DND-41 (cell line): ENCODE data around the gene SFXN5.

Experiments used
- ATAC-seq: fragments of 200-7000 bp; cut with Tn5 transposase; 3 replicates; pipeline ENCODE4 v1.9.1; 2021; ENCODE audit warnings: low read depth; ENCODE audit not compliant: insufficient read depth
- DNase-seq: peaks from one replicate; pipeline ENCODE4 v3.0.0-alpha.2; 2020
- H2AFZ ChIP-seq: 2 replicates; pipeline ENCODE4 v1.6.0; 2012; ENCODE audit warnings: low read depth, low read length
- H3K27ac ChIP-seq: 2 replicates; pipeline ENCODE4 v1.5.1; 2012; ENCODE audit warnings: low read length, inconsistent platforms
- H3K27me3 ChIP-seq: fragments of 200-600 bp; sonication (generic); 2 replicates; pipeline ENCODE4 v1.6.0; 2012; ENCODE audit warnings: low read length, mild to moderate bottlenecking, inconsistent platforms; ENCODE audit not compliant: insufficient read depth, poor library complexity
- H3K36me3 ChIP-seq: 2 replicates; pipeline ENCODE4 v1.5.1; 2012; ENCODE audit warnings: low read length, inconsistent platforms; ENCODE audit not compliant: insufficient read depth
- H3K4me1 ChIP-seq: 2 replicates; pipeline ENCODE4 v1.5.1; 2012; ENCODE audit warnings: mild to moderate bottlenecking, low read length; ENCODE audit not compliant: insufficient read depth
- H3K4me2 ChIP-seq: 2 replicates; pipeline ENCODE4 v1.6.0; 2012; ENCODE audit warnings: mild to moderate bottlenecking, moderate library complexity, low read length, inconsistent platforms; ENCODE audit not compliant: insufficient read depth
- H3K4me3 ChIP-seq, 2 experiments: fragments of 200-600 bp in 1 of 2; shearing (Covaris generic) in 1 of 2; 2 replicates each; pipeline ENCODE4 v1.5.1; 2012 to 2016; ENCODE audit warnings: inconsistent platforms in 2 of 2, low read length in 2 of 2, mild to moderate bottlenecking in 2 of 2, low read depth in 1 of 2, moderate library complexity in 1 of 2
- H3K79me2 ChIP-seq: 2 replicates; pipeline ENCODE4 v1.6.0; 2012; ENCODE audit warnings: low read length, inconsistent platforms; ENCODE audit not compliant: insufficient read depth
- H3K9ac ChIP-seq: 2 replicates; pipeline ENCODE4 v1.6.0; 2012; ENCODE audit warnings: low read depth, mild to moderate bottlenecking, inconsistent platforms, low read length, moderate library complexity
- H3K9me3 ChIP-seq: 2 replicates; pipeline ENCODE4 v1.5.1; 2012; ENCODE audit warnings: low read length, moderate library complexity, mild to moderate bottlenecking, inconsistent platforms; ENCODE audit not compliant: insufficient read depth, severe bottlenecking
- H4K20me1 ChIP-seq: 2 replicates; pipeline ENCODE4 v1.6.0; 2012; ENCODE audit warnings: low read length; ENCODE audit not compliant: insufficient read depth
- EZH2 ChIP-seq: IDR thresholded peaks from 3 replicates; pipeline ENCODE4 v1.6.1; 2012; ENCODE audit warnings: borderline replicate concordance, low read depth, mild to moderate bottlenecking, moderate library complexity, low read length, inconsistent platforms; ENCODE audit not compliant: severe bottlenecking
- TF ChIP-seq, protein P1 (sequence below): IDR thresholded peaks from 2 replicates; pipeline ENCODE4 v1.5.1; 2012; ENCODE audit warnings: borderline replicate concordance, low read length, moderate library complexity, mild to moderate bottlenecking; ENCODE audit not compliant: poor library complexity, severe bottlenecking; ENCODE audit errors: extremely low read depth

The SFXN5 gene

DNA sequence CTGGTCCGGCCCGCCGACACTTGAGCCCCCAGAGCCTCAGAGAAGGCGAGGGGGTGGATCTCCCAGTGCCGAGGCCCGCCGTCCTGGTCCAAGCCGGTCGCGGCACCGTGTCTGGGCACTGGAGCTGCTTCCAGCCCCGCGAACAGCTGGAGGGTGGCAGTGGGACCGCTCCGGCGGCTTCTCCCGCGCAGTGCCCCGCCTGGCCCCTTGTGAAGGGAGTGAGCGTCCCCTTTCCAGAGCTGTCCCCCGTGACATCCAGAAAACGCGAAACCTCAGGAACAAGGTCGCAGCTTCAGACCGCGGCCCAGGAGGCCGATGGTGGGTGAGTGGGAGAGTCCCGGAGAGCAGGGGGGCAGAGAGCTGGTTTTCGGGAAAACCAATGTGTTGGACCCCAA lies 154.8 kb downstream of the SFXN5 start:
- no peak for DNase-seq

DNA sequence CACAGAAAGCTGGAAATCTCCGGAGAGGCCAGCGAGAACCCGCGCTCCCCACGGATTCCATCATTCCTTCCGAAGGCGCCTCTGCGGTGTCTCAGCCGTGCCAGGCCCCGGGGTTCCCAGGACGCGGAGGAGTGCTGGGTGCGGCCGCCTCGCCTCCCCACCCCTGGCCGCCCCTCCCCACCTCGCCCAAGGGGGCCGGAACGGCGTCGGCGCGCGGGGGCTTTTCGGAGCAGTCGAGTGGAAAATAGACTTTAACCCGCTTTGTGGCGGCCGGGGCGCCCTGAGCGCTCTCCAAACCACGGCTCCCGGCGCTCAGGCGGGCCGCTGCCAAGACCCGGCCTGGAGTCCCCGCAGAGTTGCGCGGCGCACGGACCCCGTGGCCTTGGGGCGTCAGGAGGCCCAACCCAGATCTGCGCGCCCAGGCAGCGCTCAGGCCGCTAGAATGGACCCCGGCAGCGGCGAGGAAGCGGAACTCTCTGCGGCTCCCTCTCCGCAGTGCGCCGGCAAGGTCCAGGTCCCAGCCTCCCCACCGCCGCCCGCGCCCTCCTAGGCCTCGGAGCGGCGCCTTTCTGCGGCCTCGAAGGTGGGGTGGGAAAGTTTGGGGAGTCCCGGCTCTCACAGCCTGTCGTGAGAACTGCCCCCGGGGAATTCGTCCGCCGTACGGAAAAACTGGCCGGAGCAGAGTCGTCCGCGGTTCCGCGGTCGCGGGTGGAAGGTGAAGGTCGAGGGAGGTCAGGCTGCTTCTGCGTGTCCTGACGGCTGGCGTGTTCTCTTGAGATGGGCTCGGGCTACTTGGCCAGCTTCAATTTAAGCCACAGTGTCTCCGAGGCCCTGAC lies 155.4 kb downstream of the SFXN5 start:
- H3K79me2 ChIP-seq = no peaks in the 10 kb centered on the region
- no peaks in the 10 kb centered on the region for H4K20me1 ChIP-seq
- no peak overlapping the region for H3K4me3 ChIP-seq
- no peak overlapping the region for H3K27ac ChIP-seq
- H3K36me3 ChIP-seq = no peaks in the 10 kb centered on the region
- no peak overlapping the region for H3K9ac ChIP-seq
- no peak for DNase-seq
- no peak for ATAC-seq
- no peaks in the 10 kb centered on the region for H3K9me3 ChIP-seq
- no peak overlapping the region for H3K4me2 ChIP-seq
- H3K27me3 ChIP-seq = peaks cover 9% of the 10 kb centered on the region
- no peak for TF ChIP-seq EZH2
- TF ChIP-seq, protein P1, sequence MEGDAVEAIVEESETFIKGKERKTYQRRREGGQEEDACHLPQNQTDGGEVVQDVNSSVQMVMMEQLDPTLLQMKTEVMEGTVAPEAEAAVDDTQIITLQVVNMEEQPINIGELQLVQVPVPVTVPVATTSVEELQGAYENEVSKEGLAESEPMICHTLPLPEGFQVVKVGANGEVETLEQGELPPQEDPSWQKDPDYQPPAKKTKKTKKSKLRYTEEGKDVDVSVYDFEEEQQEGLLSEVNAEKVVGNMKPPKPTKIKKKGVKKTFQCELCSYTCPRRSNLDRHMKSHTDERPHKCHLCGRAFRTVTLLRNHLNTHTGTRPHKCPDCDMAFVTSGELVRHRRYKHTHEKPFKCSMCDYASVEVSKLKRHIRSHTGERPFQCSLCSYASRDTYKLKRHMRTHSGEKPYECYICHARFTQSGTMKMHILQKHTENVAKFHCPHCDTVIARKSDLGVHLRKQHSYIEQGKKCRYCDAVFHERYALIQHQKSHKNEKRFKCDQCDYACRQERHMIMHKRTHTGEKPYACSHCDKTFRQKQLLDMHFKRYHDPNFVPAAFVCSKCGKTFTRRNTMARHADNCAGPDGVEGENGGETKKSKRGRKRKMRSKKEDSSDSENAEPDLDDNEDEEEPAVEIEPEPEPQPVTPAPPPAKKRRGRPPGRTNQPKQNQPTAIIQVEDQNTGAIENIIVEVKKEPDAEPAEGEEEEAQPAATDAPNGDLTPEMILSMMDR = no peak
- no peak overlapping the region for H2AFZ ChIP-seq
- H3K4me1 ChIP-seq = no peaks in the 10 kb centered on the region

More for the DNA sequence above, 154.8 kb downstream of the SFXN5 start:
- Histone ChIP-seq H2AFZ (no peak overlapping the region), H3K4me1 (no peaks in the 10 kb centered on the region), H3K79me2 (no peaks in the 10 kb centered on the region), H3K4me3 (no peak overlapping the region), H3K4me2 (no peak overlapping the region), H4K20me1 (no peaks in the 10 kb centered on the region), H3K9me3 (no peaks in the 10 kb centered on the region), H3K36me3 (no peaks in the 10 kb centered on the region), H3K27me3 (peaks cover 9% of the 10 kb centered on the region), H3K27ac (no peak overlapping the region), H3K9ac (no peak overlapping the region)
- ATAC-seq = no peak
- TF ChIP-seq EZH2 = no peak
- TF ChIP-seq, protein P1 = no peak

DNA sequence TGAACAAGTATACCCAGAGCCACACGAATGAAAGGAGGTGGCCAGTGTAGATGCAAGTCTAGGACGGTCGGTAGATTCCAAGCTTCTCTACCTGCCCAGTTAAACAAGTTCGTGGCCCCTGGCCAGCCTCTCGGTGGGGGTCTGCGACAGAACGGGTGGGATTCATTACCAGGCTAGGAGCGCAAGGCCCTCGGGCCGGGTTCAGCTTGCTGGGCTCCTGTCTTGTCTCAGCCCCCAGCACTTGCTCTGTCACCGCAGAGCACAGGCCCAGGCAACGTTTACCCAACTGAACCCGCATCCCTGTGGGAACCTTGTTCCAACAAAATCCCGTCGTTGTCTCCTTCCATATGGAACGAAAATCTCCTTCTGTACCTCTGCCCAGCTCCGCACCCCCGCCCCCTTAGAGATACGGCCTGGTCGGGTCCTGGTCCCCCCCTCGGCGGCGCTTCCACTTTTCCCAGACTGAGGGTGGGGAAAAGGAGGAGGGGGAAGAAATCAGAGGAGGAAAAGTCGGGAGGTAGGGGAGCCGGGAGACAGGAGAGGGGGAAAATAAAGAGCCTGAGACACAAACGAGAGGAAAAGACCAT lies 156.1 kb downstream of the SFXN5 start:
- H2AFZ ChIP-seq = no peak overlapping the region
- H3K27ac ChIP-seq = no peak overlapping the region
- ATAC-seq (no peak), DNase-seq (no peak)
- H3K9me3 ChIP-seq = no peaks in the 10 kb centered on the region
- no peaks in the 10 kb centered on the region for H3K79me2 ChIP-seq
- TF ChIP-seq, protein P1 = no peak
- no peak for TF ChIP-seq EZH2
- H3K4me1 ChIP-seq = no peaks in the 10 kb centered on the region
- no peaks in the 10 kb centered on the region for H3K36me3 ChIP-seq
- peaks cover 9% of the 10 kb centered on the region for H3K27me3 ChIP-seq
- H3K4me2 ChIP-seq = no peak overlapping the region
- H4K20me1 ChIP-seq = no peaks in the 10 kb centered on the region
- H3K4me3 ChIP-seq = no peak overlapping the region
- no peak overlapping the region for H3K9ac ChIP-seq
